ENCODE measurements around the gene CSNK2B.
"Not testable (repeated sequence)": the region's sequence is repeated elsewhere in the genome, so short reads cannot be mapped to it uniquely, and the experiment has no call there.

CSNK2B gene

DNA sequence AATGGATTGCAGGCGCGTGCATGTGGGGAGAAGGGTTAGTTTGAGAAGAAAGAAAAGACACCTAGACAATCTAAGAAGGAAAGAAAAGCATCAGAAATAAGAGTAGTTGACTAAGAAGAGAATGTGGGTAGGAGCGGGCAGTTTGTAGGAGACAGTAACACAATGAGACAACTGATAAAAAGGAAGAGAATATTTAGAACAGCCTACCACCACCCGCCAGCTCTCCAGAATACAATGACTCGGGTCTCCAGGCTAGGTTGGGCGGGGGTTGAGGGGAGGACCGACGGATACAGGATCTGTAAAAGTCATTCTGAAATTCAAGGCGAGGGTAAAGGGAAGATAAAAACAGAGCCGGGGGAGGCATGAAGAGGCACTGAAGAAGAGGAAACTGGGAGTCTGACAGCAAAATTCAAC lies 36.5 kb downstream of the CSNK2B start:
- H3K4me1 ChIP-seq (ENCODE audit: control insufficient read depth, insufficient read depth, low read length, poor library complexity, severe bottlenecking): peaks cover 18% of the 10 kb centered on the region
- no peak for DNase-seq

GRCh38 chr6:31702819-31703716 lies 37.2 kb downstream of the CSNK2B start, which contains the start of gene ABHD16A:
Gene ABHD16A (minus strand): TSS chr6:31703324. CDS start chr6:31703281, 43 bp downstream.
- Histone ChIP-seq H3K27me3 (replicated peaks; ENCODE audit: control insufficient read depth, insufficient read depth, low read length, poor library complexity, severe bottlenecking) (no peaks in the 10 kb centered on the region), H3K27ac (ENCODE audit: insufficient read depth, low read length, poor library complexity, severe bottlenecking) (peak within 1 kb of the TSS; percentile 99), H3K9me3 (ENCODE audit: control insufficient read depth, low read length) (no peaks in the 10 kb centered on the region), H3K4me3 (ENCODE audit: insufficient read depth, low read depth, low read length, poor library complexity, severe bottlenecking) (peak within 1 kb of the TSS; percentile 91), H3K36me3 (ENCODE audit: control insufficient read depth, insufficient read depth, low read length) (peaks cover 9% of the 10 kb centered on the region), H3K4me1 (ENCODE audit: control insufficient read depth, insufficient read depth, low read length, poor library complexity, severe bottlenecking) (peaks cover 18% of the 10 kb centered on the region)
- DNase-seq: peak; percentile 89 to 94 (median 94)

More for the DNA sequence above, 36.5 kb downstream of the CSNK2B start:
- peak overlapping the region; percentile 91 for H3K4me3 ChIP-seq (ENCODE audit: insufficient read depth, low read depth, low read length, poor library complexity, severe bottlenecking)
- no peaks in the 10 kb centered on the region for H3K9me3 ChIP-seq (ENCODE audit: control insufficient read depth, low read length)
- H3K36me3 ChIP-seq (ENCODE audit: control insufficient read depth, insufficient read depth, low read length): peaks cover 9% of the 10 kb centered on the region
- H3K27me3 ChIP-seq (replicated peaks; ENCODE audit: control insufficient read depth, insufficient read depth, low read length, poor library complexity, severe bottlenecking): no peaks in the 10 kb centered on the region
- peak overlapping the region; percentile 99 for H3K27ac ChIP-seq (ENCODE audit: insufficient read depth, low read length, poor library complexity, severe bottlenecking)

DNA sequence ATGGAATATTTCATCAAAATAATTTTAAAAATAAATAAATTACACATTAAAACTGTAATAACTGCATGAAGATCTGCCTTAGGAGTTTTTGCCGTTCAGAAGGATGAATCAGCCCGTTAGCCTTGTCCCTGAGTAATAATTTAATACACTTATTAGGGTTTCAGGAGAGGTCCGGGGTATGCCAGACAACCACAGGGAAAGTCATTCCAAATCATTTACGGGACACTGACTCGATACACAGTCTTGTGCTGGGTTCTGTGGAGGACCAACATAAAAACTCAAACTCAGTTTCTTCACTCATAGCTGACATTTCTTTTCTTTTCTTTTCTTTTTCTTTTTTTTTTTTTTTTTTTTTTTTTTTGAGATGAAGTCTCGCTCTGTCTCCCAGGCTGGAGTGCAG lies 40.1 kb downstream of the CSNK2B start:
- Histone ChIP-seq H3K4me1 (ENCODE audit: control insufficient read depth, insufficient read depth, low read length, poor library complexity, severe bottlenecking) (peaks cover 15% of the 10 kb centered on the region), H3K9me3 (ENCODE audit: control insufficient read depth, low read length) (no peaks in the 10 kb centered on the region), H3K27ac (ENCODE audit: insufficient read depth, low read length, poor library complexity, severe bottlenecking) (no peak overlapping the region), H3K27me3 (replicated peaks; ENCODE audit: control insufficient read depth, insufficient read depth, low read length, poor library complexity, severe bottlenecking) (no peaks in the 10 kb centered on the region), H3K36me3 (ENCODE audit: control insufficient read depth, insufficient read depth, low read length) (no peaks in the 10 kb centered on the region), H3K4me3 (ENCODE audit: insufficient read depth, low read depth, low read length, poor library complexity, severe bottlenecking) (no peak overlapping the region)
- DNase-seq: no peak

- Histone ChIP-seq H3K9me3 (ENCODE audit: control insufficient read depth, low read length) (no peaks in the 10 kb centered on the region), H3K4me1 (ENCODE audit: control insufficient read depth, insufficient read depth, low read length, poor library complexity, severe bottlenecking) (peaks cover 12% of the 10 kb centered on the region), H3K4me3 (ENCODE audit: insufficient read depth, low read depth, low read length, poor library complexity, severe bottlenecking) (no peak within 1 kb of the TSS), H3K27ac (ENCODE audit: insufficient read depth, low read length, poor library complexity, severe bottlenecking) (no peak within 1 kb of the TSS), H3K27me3 (replicated peaks; ENCODE audit: control insufficient read depth, insufficient read depth, low read length, poor library complexity, severe bottlenecking) (no peaks in the 10 kb centered on the region), H3K36me3 (ENCODE audit: control insufficient read depth, insufficient read depth, low read length) (no peaks in the 10 kb centered on the region)
- no peak for DNase-seq
Observed at GRCh38 chr6:31706599-31706998, 40.7 kb downstream of the CSNK2B start, which contains the start of gene LY6G6F. Gene LY6G6F (plus strand): TSS chr6:31706866. CDS start chr6:31706907, 41 bp downstream.

GRCh38 chr6:31707701-31708100 lies 41.8 kb downstream of the CSNK2B start:
- Histone ChIP-seq H3K36me3 (ENCODE audit: control insufficient read depth, insufficient read depth, low read length) (no peaks in the 10 kb centered on the region), H3K4me3 (ENCODE audit: insufficient read depth, low read depth, low read length, poor library complexity, severe bottlenecking) (no peak overlapping the region)
- DNase-seq: no peak

DNA sequence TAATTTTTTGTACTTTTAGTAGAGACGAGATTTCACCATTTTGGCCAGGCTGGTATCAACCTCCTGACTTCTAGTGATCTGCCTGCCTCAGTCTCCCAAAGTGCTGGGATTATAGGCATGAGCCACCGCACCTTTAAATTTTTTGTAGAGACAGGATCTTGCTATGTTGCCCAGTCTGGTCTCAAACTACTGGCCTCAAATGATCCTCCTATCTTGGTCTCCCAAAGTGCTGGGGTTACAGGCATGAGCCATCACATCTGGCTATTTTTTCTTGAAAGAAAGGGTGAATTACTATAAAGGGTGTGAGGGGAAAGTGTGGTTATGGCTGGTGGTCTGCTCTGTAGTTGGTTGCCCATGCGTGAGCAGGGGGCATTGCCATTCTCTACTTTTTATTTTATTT lies 42.3 kb downstream of the CSNK2B start:
- Histone ChIP-seq H3K9me3 (ENCODE audit: control insufficient read depth, low read length) (no peaks in the 10 kb centered on the region), H3K36me3 (ENCODE audit: control insufficient read depth, insufficient read depth, low read length) (no peaks in the 10 kb centered on the region), H3K27ac (ENCODE audit: insufficient read depth, low read length, poor library complexity, severe bottlenecking) (no peak overlapping the region), H3K4me1 (ENCODE audit: control insufficient read depth, insufficient read depth, low read length, poor library complexity, severe bottlenecking) (peaks cover 3% of the 10 kb centered on the region), H3K27me3 (replicated peaks; ENCODE audit: control insufficient read depth, insufficient read depth, low read length, poor library complexity, severe bottlenecking) (no peaks in the 10 kb centered on the region), H3K4me3 (ENCODE audit: insufficient read depth, low read depth, low read length, poor library complexity, severe bottlenecking) (no peak overlapping the region)
- DNase-seq: no peak

More at GRCh38 chr6:31707701-31708100, 41.8 kb downstream of the CSNK2B start:
- Histone ChIP-seq H3K27me3 (replicated peaks; ENCODE audit: control insufficient read depth, insufficient read depth, low read length, poor library complexity, severe bottlenecking) (no peaks in the 10 kb centered on the region), H3K9me3 (ENCODE audit: control insufficient read depth, low read length) (no peaks in the 10 kb centered on the region), H3K27ac (ENCODE audit: insufficient read depth, low read length, poor library complexity, severe bottlenecking) (no peak overlapping the region), H3K4me1 (ENCODE audit: control insufficient read depth, insufficient read depth, low read length, poor library complexity, severe bottlenecking) (peaks cover 3% of the 10 kb centered on the region)

DNA sequence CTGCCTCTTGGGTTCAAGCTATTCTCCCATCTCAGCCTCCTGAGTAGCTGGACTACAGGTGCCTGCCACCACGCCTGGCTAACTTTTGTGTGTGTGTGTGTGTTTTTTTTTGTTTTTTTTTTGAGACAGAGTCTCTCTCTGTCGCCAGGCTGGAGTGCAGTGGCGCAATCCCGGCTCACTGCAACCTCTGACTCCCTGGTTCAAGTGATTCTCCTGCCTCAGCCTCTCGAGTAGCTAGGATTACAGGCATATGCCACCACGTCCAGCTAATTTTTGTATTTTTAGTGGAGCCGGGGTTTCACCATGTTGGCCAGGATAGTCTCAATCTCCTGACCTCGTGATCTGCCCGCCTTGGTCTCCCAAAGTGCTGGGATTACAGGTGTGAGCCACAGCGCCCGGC lies 43.3 kb downstream of the CSNK2B start:
- not testable (repeated sequence) for H3K4me1 ChIP-seq (ENCODE audit: control insufficient read depth, insufficient read depth, low read length, poor library complexity, severe bottlenecking); H3K36me3 ChIP-seq (ENCODE audit: control insufficient read depth, insufficient read depth, low read length); H3K9me3 ChIP-seq (ENCODE audit: control insufficient read depth, low read length); H3K27me3 ChIP-seq (replicated peaks; ENCODE audit: control insufficient read depth, insufficient read depth, low read length, poor library complexity, severe bottlenecking); H3K27ac ChIP-seq (ENCODE audit: insufficient read depth, low read length, poor library complexity, severe bottlenecking); DNase-seq; H3K4me3 ChIP-seq (ENCODE audit: insufficient read depth, low read depth, low read length, poor library complexity, severe bottlenecking)

- DNase-seq: no peak
- Histone ChIP-seq H3K9me3 (ENCODE audit: control insufficient read depth, low read length) (no peaks in the 10 kb centered on the region), H3K4me3 (ENCODE audit: insufficient read depth, low read depth, low read length, poor library complexity, severe bottlenecking) (no peak overlapping the region), H3K27ac (ENCODE audit: insufficient read depth, low read length, poor library complexity, severe bottlenecking) (no peak overlapping the region), H3K36me3 (ENCODE audit: control insufficient read depth, insufficient read depth, low read length) (no peaks in the 10 kb centered on the region), H3K4me1 (ENCODE audit: control insufficient read depth, insufficient read depth, low read length, poor library complexity, severe bottlenecking) (peaks cover 3% of the 10 kb centered on the region), H3K27me3 (replicated peaks; ENCODE audit: control insufficient read depth, insufficient read depth, low read length, poor library complexity, severe bottlenecking) (no peaks in the 10 kb centered on the region)
Observed at GRCh38 chr6:31710523-31711219, 44.8 kb downstream of the CSNK2B start.

DNA sequence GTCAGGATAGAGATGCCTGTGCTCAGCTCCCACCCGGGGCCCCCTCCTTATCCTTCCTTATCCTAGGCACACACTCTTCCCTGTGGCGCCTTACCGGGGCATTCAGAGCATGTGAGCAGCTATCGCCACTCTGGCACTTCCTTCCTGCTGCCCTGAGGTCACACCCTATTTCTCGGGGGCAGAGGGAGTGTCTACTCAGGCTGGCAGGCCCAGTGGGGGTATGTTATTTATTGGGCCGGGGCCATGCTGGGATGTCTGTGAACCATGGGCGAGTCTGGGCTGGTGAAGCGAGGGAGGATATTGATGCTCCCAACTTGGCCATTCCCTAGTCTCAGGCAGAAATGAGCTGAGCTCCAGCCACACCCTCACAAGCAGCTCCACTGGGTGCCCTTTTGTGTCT lies 45.4 kb downstream of the CSNK2B start:
- no peaks in the 10 kb centered on the region for H3K36me3 ChIP-seq (ENCODE audit: control insufficient read depth, insufficient read depth, low read length)
- no peak overlapping the region for H3K27ac ChIP-seq (ENCODE audit: insufficient read depth, low read length, poor library complexity, severe bottlenecking)
- DNase-seq: no peak
- H3K27me3 ChIP-seq (replicated peaks; ENCODE audit: control insufficient read depth, insufficient read depth, low read length, poor library complexity, severe bottlenecking): no peaks in the 10 kb centered on the region
- peaks cover 3% of the 10 kb centered on the region for H3K4me1 ChIP-seq (ENCODE audit: control insufficient read depth, insufficient read depth, low read length, poor library complexity, severe bottlenecking)
- H3K4me3 ChIP-seq (ENCODE audit: insufficient read depth, low read depth, low read length, poor library complexity, severe bottlenecking): no peak overlapping the region
- no peaks in the 10 kb centered on the region for H3K9me3 ChIP-seq (ENCODE audit: control insufficient read depth, low read length)

GRCh38 chr6:31712296-31712695 lies 46.4 kb downstream of the CSNK2B start:
- Histone ChIP-seq H3K9me3 (ENCODE audit: control insufficient read depth, low read length) (no peaks in the 10 kb centered on the region), H3K4me1 (ENCODE audit: control insufficient read depth, insufficient read depth, low read length, poor library complexity, severe bottlenecking) (peaks cover 3% of the 10 kb centered on the region), H3K4me3 (ENCODE audit: insufficient read depth, low read depth, low read length, poor library complexity, severe bottlenecking) (no peak overlapping the region), H3K36me3 (ENCODE audit: control insufficient read depth, insufficient read depth, low read length) (no peaks in the 10 kb centered on the region), H3K27me3 (replicated peaks; ENCODE audit: control insufficient read depth, insufficient read depth, low read length, poor library complexity, severe bottlenecking) (no peaks in the 10 kb centered on the region), H3K27ac (ENCODE audit: insufficient read depth, low read length, poor library complexity, severe bottlenecking) (no peak overlapping the region)
- no peak for DNase-seq
